HG03097 (cell line): ENCODE measurements around the gene CRABP1.

Experiments used
- ATAC-seq: cut with Tn5 transposase; IDR thresholded peaks from one replicate; pipeline ENCODE4 v1.9.1; 2021; ENCODE audit not compliant: unreplicated experiment, low FRiP score

Gene CRABP1

DNA sequence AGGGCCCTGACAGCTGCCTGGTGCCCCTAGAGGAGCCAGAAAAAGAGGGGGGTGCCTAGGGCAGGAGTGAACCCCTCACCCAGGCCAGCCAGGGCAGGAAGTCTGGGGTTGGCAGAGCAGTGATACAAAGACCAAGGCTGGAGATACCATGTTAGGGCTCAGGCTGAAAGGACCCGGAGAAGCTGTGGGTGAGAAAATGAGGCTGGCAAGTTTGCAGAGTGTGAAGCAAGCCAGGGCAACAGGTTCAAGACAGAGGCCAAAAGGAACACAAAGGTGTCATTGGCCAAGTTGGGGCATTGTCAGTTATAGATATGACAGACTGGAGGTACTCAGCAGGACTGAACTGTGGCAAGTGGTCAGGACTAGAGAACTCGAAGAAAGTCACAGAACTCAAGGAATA, 57.2 kb downstream of the CRABP1 start:
- no peak for ATAC-seq
